Measurements from ENCODE around the gene KCNMA1.

KCNMA1 gene

GRCh38 chr10:77631241-77631640 is 6.4 kb downstream of the KCNMA1 start:
- no peak for DNase-seq

- DNase-seq, result no peak
These were observed 7.1 kb downstream of the KCNMA1 start for GRCh38 chr10:77630507-77630848.

DNA sequence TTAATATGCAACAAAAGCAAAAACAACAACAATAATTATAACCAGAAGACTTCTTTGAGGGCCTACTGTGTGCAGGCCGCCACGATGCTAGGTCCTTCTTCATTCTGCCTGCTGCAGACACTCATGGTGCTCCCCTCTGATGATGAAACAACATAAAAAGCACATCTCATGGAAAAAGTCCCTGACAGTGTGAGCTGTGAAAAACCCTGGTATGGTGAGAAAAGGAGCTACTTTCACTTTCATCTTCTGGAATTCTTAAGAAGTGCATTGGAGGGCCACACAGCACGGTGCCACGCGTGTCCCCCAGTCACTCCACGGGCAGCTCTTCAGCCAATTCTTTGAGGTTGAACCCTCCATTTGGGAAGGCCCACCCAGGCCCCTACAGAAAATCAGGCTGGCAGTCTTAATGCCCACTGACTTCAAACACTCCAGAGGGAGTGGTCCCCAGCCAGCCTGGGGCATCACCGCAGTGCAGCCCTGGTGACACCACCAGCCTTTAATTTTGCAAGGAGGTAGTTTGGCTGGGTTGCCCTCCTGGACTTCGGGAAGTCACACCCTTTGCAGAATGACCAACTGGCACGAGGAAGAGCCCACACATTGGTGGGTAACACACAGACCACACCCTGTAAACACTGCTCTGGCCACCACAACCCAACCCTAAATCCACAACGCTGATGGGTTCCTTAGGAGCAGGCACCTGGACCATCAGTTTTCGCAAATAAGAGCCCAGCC is 7.7 kb downstream of the KCNMA1 start:
- no peak for DNase-seq

DNA sequence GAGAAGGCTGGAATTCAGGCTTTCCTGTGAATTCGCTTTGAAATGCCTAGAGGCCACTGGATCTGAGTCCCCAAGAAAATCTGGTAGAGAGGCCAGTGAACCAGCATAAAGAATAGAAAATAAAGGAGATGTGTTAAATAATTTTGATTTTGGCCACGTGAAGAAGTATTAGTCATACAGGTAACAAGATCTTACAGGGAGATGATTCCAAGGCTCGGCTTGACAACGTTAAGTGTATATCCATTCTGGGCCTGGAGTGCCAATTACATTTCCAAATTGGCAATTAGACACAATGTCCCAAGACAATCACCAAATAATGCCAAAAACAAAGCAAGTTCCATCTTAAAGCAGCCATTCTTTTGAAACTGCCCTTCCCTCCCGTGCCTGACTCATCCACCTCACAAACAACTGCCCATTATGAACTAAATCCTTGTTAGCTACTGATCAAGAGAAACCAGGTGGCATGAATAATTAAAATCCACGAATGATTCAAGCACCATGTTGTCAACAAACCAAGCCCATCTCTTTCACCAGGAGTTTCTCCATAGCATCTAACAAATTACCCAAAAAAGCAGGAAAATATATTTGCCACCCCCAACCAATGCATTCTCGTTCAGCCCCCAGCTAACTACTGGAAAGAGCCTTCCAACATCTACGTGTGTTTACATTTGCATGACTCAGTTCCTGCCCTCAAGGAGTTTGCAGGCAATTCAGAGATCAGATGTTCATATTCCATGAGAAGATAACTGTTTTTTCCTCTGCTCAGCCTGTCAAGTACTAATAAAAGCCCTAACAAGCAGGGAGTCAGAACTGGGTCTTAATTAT is 8.5 kb downstream of the KCNMA1 start:
- DNase-seq, result peak; percentile 49

- DNase-seq, result peak; percentile 88
These were observed 11.2 kb downstream of the KCNMA1 start for GRCh38 chr10:77626266-77626935.

DNA sequence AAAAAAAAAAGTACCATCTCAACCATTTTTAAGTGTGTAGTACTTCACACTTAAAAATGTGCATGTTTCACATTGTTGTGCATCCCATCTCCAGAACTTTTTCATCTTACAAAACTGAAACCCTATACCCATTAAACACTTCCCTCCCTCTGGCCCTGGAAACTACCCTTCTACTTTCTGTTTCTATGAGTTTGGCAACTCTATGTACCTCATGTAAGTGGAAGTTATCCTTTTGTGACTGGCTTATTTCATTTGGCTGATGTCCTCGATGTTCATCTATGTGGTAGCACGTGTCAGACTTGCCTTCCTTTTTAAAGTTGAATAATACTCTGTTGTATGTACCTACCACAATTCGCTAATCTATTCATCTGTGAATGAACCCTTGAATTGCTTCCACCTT is 12.2 kb downstream of the KCNMA1 start:
- no peak for DNase-seq

DNA sequence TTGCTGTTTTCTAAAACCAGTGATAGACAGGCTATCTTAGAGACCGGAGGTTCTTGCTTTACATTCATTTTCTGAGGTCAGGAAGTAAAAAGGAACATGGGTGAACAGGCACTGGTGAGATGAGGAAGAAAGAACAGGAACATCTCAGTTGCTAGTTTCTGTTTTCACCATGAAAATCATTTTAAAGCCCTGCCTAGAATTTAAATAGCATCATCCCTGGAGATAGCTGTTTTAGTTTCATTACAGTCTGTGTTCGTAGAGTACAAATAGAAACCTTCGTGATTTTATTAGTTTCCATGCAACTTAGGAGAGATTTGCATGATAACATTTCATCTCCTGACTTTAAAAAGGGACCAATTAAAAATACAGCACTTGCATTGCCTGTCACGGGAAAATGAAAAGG is 14.7 kb downstream of the KCNMA1 start:
- no peak for DNase-seq

DNA sequence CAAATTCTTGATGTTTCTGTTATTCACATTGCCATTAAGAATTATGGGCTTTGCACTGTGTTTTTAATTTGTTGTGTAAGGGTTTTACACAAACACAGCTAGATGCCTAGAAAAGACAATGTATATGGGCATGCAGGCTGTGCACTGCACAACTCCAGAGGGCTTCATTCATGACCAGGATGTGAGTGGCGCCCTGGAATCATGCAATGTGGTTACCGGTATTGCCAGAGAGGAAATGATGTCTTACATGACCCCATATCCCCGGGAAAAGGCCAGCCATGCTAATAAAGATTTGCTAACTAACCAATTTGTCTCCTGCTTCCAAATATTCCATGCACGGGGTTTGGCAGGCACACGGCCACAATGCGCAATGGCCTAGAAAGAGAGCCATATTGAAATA is 16.9 kb downstream of the KCNMA1 start:
- DNase-seq, result no peak

- no peak for DNase-seq
These were observed 17.5 kb downstream of the KCNMA1 start for GRCh38 chr10:77619964-77620703.

DNA sequence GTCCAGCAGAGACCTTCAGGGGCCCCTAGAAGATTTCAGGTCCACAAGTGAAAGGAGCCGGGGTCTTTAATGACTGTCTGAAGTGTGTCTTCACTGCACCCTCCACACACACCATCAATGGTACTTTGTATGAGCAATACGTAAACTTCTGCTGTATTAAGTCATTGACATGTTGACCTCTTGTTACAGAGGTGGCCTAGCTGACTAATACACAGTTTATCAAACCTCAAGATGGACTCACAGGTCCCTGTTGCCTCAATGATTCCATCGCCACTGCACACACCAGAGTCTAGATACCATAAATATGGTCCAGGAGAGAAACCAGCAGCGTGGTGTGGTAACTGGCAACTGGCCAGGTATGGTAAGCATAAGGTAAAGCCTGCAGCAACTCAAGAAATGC is 19.5 kb downstream of the KCNMA1 start:
- no peak for DNase-seq

DNA sequence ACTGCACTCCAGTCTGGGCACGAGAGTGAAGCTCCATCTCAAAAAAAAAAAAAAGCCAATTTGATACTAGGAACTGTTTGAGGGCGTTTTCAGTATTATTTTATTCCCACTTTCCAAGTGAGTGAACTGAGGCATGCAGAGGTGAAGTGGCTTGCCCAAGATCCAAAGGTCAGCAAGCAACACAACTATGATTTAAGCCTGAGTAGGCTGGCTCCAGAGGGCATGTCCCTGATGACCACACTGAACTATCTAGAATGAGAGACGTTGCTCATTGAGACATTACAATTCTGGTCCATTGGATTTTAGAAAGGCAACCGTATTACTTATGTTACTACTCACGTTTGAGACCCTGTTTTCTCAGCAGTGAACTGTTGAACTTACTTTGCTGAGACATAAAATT is 20.8 kb downstream of the KCNMA1 start:
- DNase-seq, result no peak

DNA sequence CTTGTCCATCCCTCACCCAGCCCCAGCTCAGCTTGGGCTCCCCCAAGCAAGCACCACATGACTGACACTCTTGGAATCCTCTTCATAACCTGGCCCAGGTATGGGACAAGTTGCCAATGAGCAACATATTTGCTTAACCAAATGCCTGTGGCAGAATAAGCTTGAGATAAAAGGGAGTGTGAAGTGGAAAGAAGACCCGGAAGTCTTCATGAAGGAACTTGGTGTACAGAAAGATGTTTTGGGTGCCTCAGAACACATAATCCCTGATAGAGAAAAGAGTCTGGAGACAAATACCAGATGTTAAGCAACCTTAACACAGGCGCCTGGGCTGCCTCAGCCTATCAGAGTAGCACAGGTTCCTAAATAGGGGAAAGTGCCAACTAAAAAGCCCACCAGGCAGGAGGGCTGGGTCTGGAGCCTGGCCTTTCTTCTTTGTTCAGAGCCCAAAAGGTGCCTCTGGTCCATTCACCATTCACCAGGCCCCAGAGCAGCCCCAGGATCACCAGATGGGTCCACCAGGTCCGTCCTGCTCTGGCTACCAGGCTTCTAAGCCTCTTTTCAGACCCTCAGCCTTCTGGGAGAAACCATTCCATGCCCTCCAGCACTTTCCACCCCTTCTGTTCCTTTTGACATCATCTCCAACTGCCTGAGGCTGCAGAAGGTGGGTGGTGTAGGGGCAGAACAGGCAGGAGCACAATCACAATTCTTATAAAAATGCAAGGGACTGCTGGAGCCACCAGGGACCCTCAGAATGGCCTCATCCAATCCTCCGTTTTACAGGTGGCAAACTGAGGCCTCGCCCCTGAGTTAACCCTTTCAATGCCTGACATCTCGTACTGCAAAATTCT is 22.6 kb downstream of the KCNMA1 start:
- no peak for DNase-seq

DNA sequence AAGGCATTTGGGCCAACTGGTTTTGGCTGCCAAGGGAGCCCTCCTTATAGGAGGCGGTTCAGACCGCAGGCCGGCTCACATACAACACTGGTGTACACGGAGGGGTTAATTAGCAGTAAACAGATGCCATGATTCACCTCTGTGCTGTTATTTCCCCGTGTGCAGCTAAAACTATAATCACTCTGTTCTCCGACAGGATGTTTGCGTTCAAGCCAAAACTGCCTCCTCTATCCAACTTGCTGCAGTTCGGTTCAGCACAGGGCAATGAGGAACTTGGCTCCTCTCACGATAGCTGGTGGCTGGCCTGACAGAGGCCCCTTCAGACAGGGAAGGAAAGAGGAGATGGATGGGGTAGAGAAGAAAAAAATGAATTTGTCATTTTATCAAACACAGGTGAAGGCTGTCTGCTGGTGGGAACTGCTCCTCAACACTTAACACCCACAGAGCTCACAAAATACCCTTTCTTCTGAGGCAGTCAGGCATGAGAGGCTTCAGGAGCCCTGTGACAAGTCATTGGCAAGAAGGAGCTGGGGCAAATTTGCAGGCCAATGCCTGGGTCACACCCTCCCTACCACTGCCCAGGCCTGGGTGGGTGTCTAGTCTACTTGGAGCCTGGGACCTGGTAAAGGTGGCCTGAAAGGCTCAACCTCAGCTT is 24.0 kb downstream of the KCNMA1 start:
- DNase-seq, result no peak

GRCh38 chr10:77611670-77612069 is 25.9 kb downstream of the KCNMA1 start:
- no peak for DNase-seq

- DNase-seq, result no peak
These were observed 26.4 kb downstream of the KCNMA1 start for GRCh38 chr10:77611221-77611620.

GRCh38 chr10:77609781-77610272 is 27.8 kb downstream of the KCNMA1 start:
- no peak for DNase-seq

DNA sequence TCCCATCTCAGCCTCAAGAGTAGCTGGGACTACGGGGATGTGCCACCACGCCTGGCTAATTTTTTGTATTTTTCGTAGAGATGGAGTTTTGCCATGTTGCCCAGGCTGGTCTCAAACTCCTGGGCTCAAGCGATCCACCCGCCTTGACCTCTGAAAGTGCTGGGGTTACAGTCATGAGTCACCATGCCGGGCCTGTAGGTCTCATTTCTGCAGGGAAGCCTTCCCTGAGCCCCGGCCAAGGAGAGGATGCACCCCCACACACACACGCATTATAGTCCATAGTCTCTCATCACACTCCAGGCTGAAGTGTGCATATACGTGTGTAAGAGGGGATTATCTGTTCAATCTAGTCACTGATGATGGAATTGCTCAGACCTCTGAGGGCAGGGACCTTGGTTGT is 29.3 kb downstream of the KCNMA1 start:
- no peak for DNase-seq

- no peak for DNase-seq
These were observed 30.9 kb downstream of the KCNMA1 start for GRCh38 chr10:77606751-77607150.

DNA sequence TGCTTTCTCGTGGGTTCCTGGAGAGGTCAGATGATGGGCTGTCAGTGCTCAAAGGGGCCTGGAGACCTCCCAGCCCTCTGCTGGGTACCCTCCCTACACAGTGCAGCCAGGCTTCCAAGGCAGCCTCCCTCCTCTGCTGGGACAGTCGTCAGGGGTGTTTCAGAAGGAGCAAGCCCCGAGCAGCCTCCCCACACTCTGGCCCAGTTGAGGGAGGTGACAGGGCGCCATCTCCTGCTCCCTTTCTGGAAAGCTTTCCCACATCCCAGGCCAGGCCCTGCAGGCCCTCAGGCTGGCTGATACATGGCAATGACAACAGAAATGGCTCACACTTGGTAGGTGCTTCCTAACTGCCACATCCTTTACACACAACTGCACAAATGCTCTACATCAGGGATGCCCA is 32.1 kb downstream of the KCNMA1 start:
- DNase-seq, result peak; percentile 47

GRCh38 chr10:77604941-77605351 is 32.7 kb downstream of the KCNMA1 start:
- DNase-seq, result no peak

DNA sequence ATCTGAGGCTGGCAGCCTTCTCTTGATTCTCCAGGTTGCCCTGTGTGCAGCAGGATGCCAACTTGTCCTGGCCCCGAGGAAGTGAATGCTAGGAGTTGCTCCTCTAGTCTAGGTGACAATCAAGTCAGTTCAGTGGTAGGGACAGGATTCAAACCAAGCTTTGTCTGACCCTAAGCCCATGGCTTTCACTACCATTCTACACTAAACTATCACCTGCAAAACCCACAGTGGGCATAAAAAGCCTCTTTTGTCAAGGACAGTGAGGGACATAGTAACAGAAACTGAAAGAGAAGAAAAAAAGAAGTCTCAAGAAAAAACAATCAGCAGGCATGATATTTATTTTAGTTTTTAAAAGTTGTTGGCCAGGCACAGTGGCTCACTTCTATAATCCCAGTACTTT is 33.5 kb downstream of the KCNMA1 start:
- no peak for DNase-seq

DNA sequence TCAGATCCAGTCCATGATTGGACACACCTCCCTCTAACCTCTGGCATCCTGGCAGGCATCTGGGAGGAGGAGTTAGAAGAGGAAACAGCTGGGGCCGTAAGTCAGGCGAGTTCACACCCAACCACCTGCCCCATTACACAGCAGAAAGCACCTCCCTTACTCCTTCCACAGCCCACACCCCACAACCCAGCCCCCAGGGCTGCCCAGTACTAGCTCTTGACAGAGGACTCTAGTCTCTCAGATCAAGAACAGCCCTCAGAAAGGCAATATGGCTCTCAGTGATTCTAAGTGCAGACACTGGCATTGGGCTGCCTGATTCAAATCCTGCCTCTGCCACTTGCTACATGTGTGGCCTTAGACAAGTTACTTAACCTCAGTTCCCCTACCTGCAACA is 34.1 kb downstream of the KCNMA1 start:
- no peak for DNase-seq
